MV-4-11 (cell line): ENCODE measurements around the gene CYBC1.
"Not testable (repeated sequence)": the region's sequence is repeated elsewhere in the genome, so short reads cannot be mapped to it uniquely, and the experiment has no call there.

ENCODE experiments used
- DNase-seq: peaks from one replicate; lab custom pipeline; 2025; lab: John Stamatoyannopoulos, UW

Gene CYBC1

GRCh38 chr17:82477934-82478333 lies 27.4 kb upstream of the CYBC1 start:
- peak; percentile 29 for DNase-seq

- peak; percentile 71 for DNase-seq
Measured at GRCh38 chr17:82475458-82475857, 24.9 kb upstream of the CYBC1 start.

- no peak for DNase-seq
Measured at GRCh38 chr17:82474223-82475010, 23.9 kb upstream of the CYBC1 start.

- DNase-seq: no peak
Measured at GRCh38 chr17:82470065-82470464, 19.5 kb upstream of the CYBC1 start.

GRCh38 chr17:82468692-82469091 lies 18.1 kb upstream of the CYBC1 start:
- no peak for DNase-seq

- DNase-seq: no peak
Measured at GRCh38 chr17:82465023-82465603, 14.6 kb upstream of the CYBC1 start.

GRCh38 chr17:82464567-82464929 lies 14.0 kb upstream of the CYBC1 start:
- DNase-seq: no peak

GRCh38 chr17:82463925-82464566 lies 13.5 kb upstream of the CYBC1 start:
- DNase-seq: no peak

GRCh38 chr17:82463391-82463790 lies 12.8 kb upstream of the CYBC1 start:
- no peak for DNase-seq

GRCh38 chr17:82461827-82462524 lies 11.4 kb upstream of the CYBC1 start:
- no peak for DNase-seq

- not testable (repeated sequence) for DNase-seq
Measured at GRCh38 chr17:82459936-82460335, 9.4 kb upstream of the CYBC1 start.

GRCh38 chr17:82458885-82459424 lies 8.4 kb upstream of the CYBC1 start:
- DNase-seq: no peak

GRCh38 chr17:82458179-82458884 lies 7.8 kb upstream of the CYBC1 start, which contains the start of gene NARF:
TSS of gene NARF (plus strand) at chr17:82458741. CDS start at chr17:82458804, 63 bp downstream.
- DNase-seq: peak; percentile 97

- peak; percentile 92 for DNase-seq
Measured at GRCh38 chr17:82457929-82458178, 7.3 kb upstream of the CYBC1 start.

GRCh38 chr17:82457073-82457928 lies 6.7 kb upstream of the CYBC1 start:
- peak; percentile 66 for DNase-seq

- DNase-seq: not testable (repeated sequence)
Measured at GRCh38 chr17:82453706-82454105, 3.2 kb upstream of the CYBC1 start.

- not testable (repeated sequence) for DNase-seq
Measured at GRCh38 chr17:82453151-82453550, 2.6 kb upstream of the CYBC1 start.

GRCh38 chr17:82452162-82452561 lies 1.6 kb upstream of the CYBC1 start:
- DNase-seq: no peak

GRCh38 chr17:82449883-82450356 lies 632 bp downstream of the CYBC1 start:
- no peak for DNase-seq

GRCh38 chr17:82449131-82449882 lies 1.2 kb downstream of the CYBC1 start:
- peak; percentile 83 for DNase-seq
